Caco-2 (cell line): ENCODE results near the gene ACTR1B. TPM values are rescaled to one million over a fixed set of nuclear protein-coding genes. Genes with fewer than 3 reads are reported as not detected.
"Not testable (repeated sequence)": the region's sequence is repeated elsewhere in the genome, so short reads cannot be mapped to it uniquely, and the experiment has no call there.

Experiments used
- BruUV-seq: library from RNA; stranded (reverse); fragments of 400-500 nt; replicated peaks from 2 replicates; lab custom pipeline; 2021; lab: Mats Ljungman, UMichigan
- CTCF ChIA-PET: fragments of 300-600 bp; sonication (Branson Sonifier 250); formaldehyde crosslinking; loops from one replicate; lab custom pipeline; 2022; ENCODE audit warnings: antibody characterized with exemption; lab: Charles Lee
- POLR2A ChIA-PET: fragments of 300-600 bp; sonication (Branson Sonifier 250); formaldehyde crosslinking; loops from one replicate; lab custom pipeline; 2022; ENCODE audit warnings: antibody characterized with exemption; lab: Charles Lee
- DNase-seq, 2 experiments: peaks; one replicate each; pipeline versions ENCODE4 v3.0.0 to v3.0.0-alpha.2; 2020 to 2022
- H3K27me3 ChIP-seq: replicated peaks from 2 replicates; pipeline ENCODE4 v1.6.0; 2011; ENCODE audit warnings: low read length; ENCODE audit not compliant: control insufficient read depth, insufficient read depth
- H3K36me3 ChIP-seq: 2 replicates; pipeline ENCODE4 v1.5.1; 2011; ENCODE audit warnings: low read length; ENCODE audit not compliant: control insufficient read depth, insufficient read depth
- H3K4me1 ChIP-seq: fragments of 250-450 bp; sonication (Bioruptor Pico); 2 replicates; pipeline ENCODE4 v1.5.1; 2020; ENCODE audit warnings: mild to moderate bottlenecking
- H3K4me3 ChIP-seq: 2 replicates; pipeline ENCODE4 v1.5.1; 2011; ENCODE audit warnings: low read depth, mild to moderate bottlenecking, control low read depth, low read length
- H3K9me3 ChIP-seq: fragments of 250-450 bp; sonication (Bioruptor Pico); 2 replicates; pipeline ENCODE4 v1.5.1; 2020; ENCODE audit warnings: mild to moderate bottlenecking, moderate library complexity
- H3K27ac Mint-ChIP-seq: one replicate; pipeline ENCODE4 v1.8.0; 2022; ENCODE audit warnings: mixed read lengths; ENCODE audit not compliant: unreplicated experiment
- H3K27me3 Mint-ChIP-seq: one replicate; pipeline ENCODE4 v1.8.0; 2022; ENCODE audit warnings: mixed read lengths; ENCODE audit not compliant: insufficient read depth, unreplicated experiment
- H3K36me3 Mint-ChIP-seq: one replicate; pipeline ENCODE4 v1.8.0; 2022; ENCODE audit warnings: mild to moderate bottlenecking, mixed read lengths; ENCODE audit not compliant: insufficient read depth, unreplicated experiment
- H3K4me1 Mint-ChIP-seq: one replicate; pipeline ENCODE4 v1.8.0; 2022; ENCODE audit warnings: low read depth, mixed read lengths; ENCODE audit not compliant: unreplicated experiment
- H3K4me3 Mint-ChIP-seq: one replicate; pipeline ENCODE4 v1.8.0; 2022; ENCODE audit warnings: mild to moderate bottlenecking, moderate library complexity, mixed read lengths; ENCODE audit not compliant: unreplicated experiment
- H3K9me3 Mint-ChIP-seq: one replicate; pipeline ENCODE4 v1.8.0; 2022; ENCODE audit warnings: mixed read lengths; ENCODE audit not compliant: unreplicated experiment
- CTCF ChIP-seq, 2 experiments: fragments of 200-600 bp in 1 of 2; IDR thresholded peaks; 1 replicate in 1 of 2; 2 replicates in 1 of 2; pipeline versions ENCODE4 v1.5.1 to v1.8.0; 2011 to 2022; ENCODE audit warnings: antibody characterized with exemption in 1 of 2, control low read depth in 1 of 2, inconsistent platforms in 1 of 2, low read depth in 1 of 2, low read length in 1 of 2, mild to moderate bottlenecking in 1 of 2, moderate library complexity in 1 of 2; ENCODE audit not compliant: insufficient read depth in 1 of 2, severe bottlenecking in 1 of 2, unreplicated experiment in 1 of 2
- intact Hi-C: fragments of 100-400 bp; cut with micrococcal nuclease; formaldehyde crosslinking; loops from one replicate; pipeline ENCODE4 v1.10.0; 2022; ENCODE audit not compliant: unreplicated experiment
- total RNA-seq: library from RNA; stranded (reverse); gene quantifications from 2 replicates; pipeline ENCODE4 v1.2.3, GENCODE V29; 2022

The ACTR1B gene
- total RNA-seq, 1 experiment from 2014 or later: 42.3 TPM

GRCh38 chr2:97617911-97618310 is 45.9 kb downstream of the ACTR1B start:
- DNase-seq: no peak
- no peaks in the 10 kb centered on the region for H3K36me3 Mint-ChIP-seq
- TF ChIP-seq CTCF (IDR thresholded peaks at IDR 0.05; ENCODE audit: insufficient read depth in 1 of 2, low read depth in 1 of 2, low read length in 1 of 2, severe bottlenecking in 1 of 2, unreplicated experiment in 1 of 2): no peak
- Histone ChIP-seq H3K36me3 (no peaks in the 10 kb centered on the region), H3K27me3 (no peaks in the 10 kb centered on the region), H3K4me1 (no peaks in the 10 kb centered on the region), H3K9me3 (no peaks in the 10 kb centered on the region), H3K4me3 (no peak overlapping the region)
- H3K4me3 Mint-ChIP-seq: no peak overlapping the region
- ChIA-PET CTCF (no interaction called here), POLR2A (no interaction called here)
- no peaks in the 10 kb centered on the region for H3K9me3 Mint-ChIP-seq
- H3K27ac Mint-ChIP-seq: no peak overlapping the region
- no TSS peak for BruUV-seq
- intact Hi-C loops: no loop called here
- no peaks in the 10 kb centered on the region for H3K4me1 Mint-ChIP-seq
- peaks cover 4% of the 10 kb centered on the region for H3K27me3 Mint-ChIP-seq

- H3K9me3 ChIP-seq, BruUV-seq, H3K27me3 ChIP-seq, H3K27me3 Mint-ChIP-seq, intact Hi-C loops, H3K36me3 Mint-ChIP-seq, CTCF ChIA-PET, H3K27ac Mint-ChIP-seq, H3K9me3 Mint-ChIP-seq, H3K4me1 Mint-ChIP-seq, H3K4me3 ChIP-seq, POLR2A ChIA-PET, H3K4me1 ChIP-seq, DNase-seq, H3K36me3 ChIP-seq, H3K4me3 Mint-ChIP-seq: not testable (repeated sequence)
These were observed 48.1 kb downstream of the ACTR1B start for GRCh38 chr2:97615746-97616145.

GRCh38 chr2:97611895-97612294 is 51.9 kb downstream of the ACTR1B start:
- CTCF ChIA-PET, H3K4me1 ChIP-seq, POLR2A ChIA-PET, H3K36me3 ChIP-seq, H3K9me3 Mint-ChIP-seq, H3K4me3 ChIP-seq, H3K9me3 ChIP-seq, H3K4me3 Mint-ChIP-seq, H3K4me1 Mint-ChIP-seq, BruUV-seq, H3K36me3 Mint-ChIP-seq, H3K27me3 ChIP-seq, H3K27me3 Mint-ChIP-seq, DNase-seq, H3K27ac Mint-ChIP-seq, intact Hi-C loops: not testable (repeated sequence)

- BruUV-seq, CTCF ChIA-PET, H3K4me1 ChIP-seq, H3K27ac Mint-ChIP-seq, intact Hi-C loops, H3K9me3 Mint-ChIP-seq, H3K4me1 Mint-ChIP-seq, H3K36me3 Mint-ChIP-seq, POLR2A ChIA-PET, H3K36me3 ChIP-seq, DNase-seq, H3K27me3 Mint-ChIP-seq, H3K4me3 ChIP-seq, H3K27me3 ChIP-seq, H3K9me3 ChIP-seq, H3K4me3 Mint-ChIP-seq: not testable (repeated sequence)
These were observed 55.1 kb downstream of the ACTR1B start for GRCh38 chr2:97608745-97609144.

Other genes with a start within 250 kb of the ACTR1B start
- gene ANKRD36B, start 74.2 kb downstream of the ACTR1B start, total RNA-seq: 25.0 and 26.7 TPM in 2 replicates
- gene COX5B, start 18.0 kb downstream of the ACTR1B start, total RNA-seq: 313 TPM in 2 replicates
- 9.4 and 10.2 TPM in 2 replicates for gene C2orf92, start 5.7 kb upstream of the ACTR1B start, total RNA-seq
- 0.82 and 0.86 TPM in 2 replicates for gene ZAP70, start 49.5 kb upstream of the ACTR1B start, total RNA-seq